GM19240 (cell line): ENCODE data around the gene CD109.
"Not testable (repeated sequence)": the region's sequence is repeated elsewhere in the genome, so short reads cannot be mapped to it uniquely, and the experiment has no call there.

ENCODE experiments used
- DNase-seq: peaks from one replicate; pipeline ENCODE4 v3.0.0; 2011; ENCODE audit warnings: low spot score; ENCODE audit not compliant: insufficient read length

Gene CD109

GRCh38 chr6:73695619-73696421 lies at the start of gene CD109:
CD109 (plus strand) TSS chr6:73696203; CDS start chr6:73696216, 13 bp downstream.
- no peak for DNase-seq

- no peak for DNase-seq
These were observed 47.8 kb upstream of the CD109 start for GRCh38 chr6:73648166-73648565.

- no peak for DNase-seq
These were observed 46.2 kb upstream of the CD109 start for GRCh38 chr6:73649783-73650182.

GRCh38 chr6:73652637-73653570 lies 43.1 kb upstream of the CD109 start:
- DNase-seq: peak; percentile 51

GRCh38 chr6:73653571-73654424 lies 42.2 kb upstream of the CD109 start, which contains the start of gene SLC17A5:
SLC17A5 (minus strand) TSS chr6:73653992; CDS start chr6:73653886, 106 bp downstream.
- DNase-seq: peak; percentile 88

- DNase-seq: no peak
These were observed 40.6 kb upstream of the CD109 start for GRCh38 chr6:73655341-73655917.

GRCh38 chr6:73656531-73657145 lies 39.4 kb upstream of the CD109 start:
- no peak for DNase-seq

GRCh38 chr6:73657201-73657600 lies 38.8 kb upstream of the CD109 start:
- no peak for DNase-seq

GRCh38 chr6:73664701-73665100 lies 31.3 kb upstream of the CD109 start:
- DNase-seq: no peak

- DNase-seq: no peak
These were observed 30.2 kb upstream of the CD109 start for GRCh38 chr6:73665686-73666319.

GRCh38 chr6:73666393-73666792 lies 29.6 kb upstream of the CD109 start:
- no peak for DNase-seq

GRCh38 chr6:73667798-73668197 lies 28.2 kb upstream of the CD109 start:
- no peak for DNase-seq

GRCh38 chr6:73669005-73669404 lies 27.0 kb upstream of the CD109 start:
- DNase-seq: no peak

GRCh38 chr6:73671911-73672685 lies 23.9 kb upstream of the CD109 start:
- no peak for DNase-seq

GRCh38 chr6:73675466-73676098 lies 20.4 kb upstream of the CD109 start:
- peak; percentile 45 for DNase-seq

GRCh38 chr6:73679009-73679408 lies 17.0 kb upstream of the CD109 start:
- no peak for DNase-seq

GRCh38 chr6:73679846-73680245 lies 16.2 kb upstream of the CD109 start:
- DNase-seq: not testable (repeated sequence)

- DNase-seq: no peak
These were observed 15.6 kb upstream of the CD109 start for GRCh38 chr6:73680289-73680918.
